ENCODE results near the gene KCNMA1.

The KCNMA1 gene

DNA sequence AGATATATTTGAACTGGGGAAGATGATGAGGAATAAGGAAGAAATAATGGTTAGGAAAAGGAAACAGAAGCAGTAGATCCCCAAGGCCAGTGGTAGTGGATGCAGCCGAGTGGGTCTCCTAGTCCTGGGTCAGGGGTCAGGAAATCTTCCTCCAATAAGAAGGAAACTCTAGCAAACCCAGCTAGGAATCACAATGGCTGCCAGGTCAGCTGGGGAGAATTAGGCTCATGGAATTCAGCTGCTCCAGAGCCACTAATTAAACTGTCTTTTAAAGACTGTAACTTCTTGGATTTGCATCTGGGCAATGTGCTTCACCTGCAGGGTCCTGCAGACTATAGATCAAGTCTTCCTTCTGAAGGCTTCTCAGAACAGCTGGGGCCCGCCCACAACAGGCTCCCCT, 644.4 kb downstream of the KCNMA1 start:
- no peaks in the 10 kb centered on the region for H3K27me3 Mint-ChIP-seq
- H3K36me3 Mint-ChIP-seq (ENCODE audit: low read depth): no peaks in the 10 kb centered on the region
- no peaks in the 10 kb centered on the region for H3K9me3 Mint-ChIP-seq

DNA sequence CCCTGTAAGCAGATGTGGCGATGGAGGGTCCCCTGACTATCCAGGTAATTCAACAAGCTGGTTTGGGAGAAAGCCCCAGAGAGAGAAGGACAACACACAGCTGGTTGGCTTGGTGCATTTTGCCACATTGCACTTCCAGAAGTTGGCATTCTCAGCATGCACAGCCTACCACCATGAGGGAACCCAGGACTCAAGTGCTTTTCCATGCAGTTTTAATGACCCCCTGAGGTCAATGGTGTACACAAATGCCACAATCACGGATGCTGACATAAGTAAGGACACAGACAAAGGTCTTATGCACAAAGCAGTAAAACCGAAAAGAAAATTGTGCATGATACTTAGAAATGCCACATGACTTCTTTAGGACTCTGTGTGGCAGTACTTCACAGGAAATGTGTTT, 645.1 kb downstream of the KCNMA1 start:
- no peak overlapping the region for H3K27ac Mint-ChIP-seq
- H3K4me1 Mint-ChIP-seq (ENCODE audit: low read depth): no peaks in the 10 kb centered on the region
- H3K9me3 Mint-ChIP-seq: no peaks in the 10 kb centered on the region
- H3K36me3 Mint-ChIP-seq (ENCODE audit: low read depth): no peaks in the 10 kb centered on the region
- no peaks in the 10 kb centered on the region for H3K27me3 Mint-ChIP-seq
- H3K4me3 Mint-ChIP-seq: no peak overlapping the region

More for the DNA sequence above, 644.4 kb downstream of the KCNMA1 start:
- Mint-ChIP-seq H3K27ac (no peak overlapping the region), H3K4me1 (ENCODE audit: low read depth) (no peaks in the 10 kb centered on the region), H3K4me3 (no peak overlapping the region)

GRCh38 chr10:76991621-76992020, 646.0 kb downstream of the KCNMA1 start:
- Mint-ChIP-seq H3K27ac (no peak overlapping the region), H3K4me1 (ENCODE audit: low read depth) (no peaks in the 10 kb centered on the region), H3K36me3 (ENCODE audit: low read depth) (no peaks in the 10 kb centered on the region), H3K4me3 (no peak overlapping the region), H3K27me3 (no peaks in the 10 kb centered on the region), H3K9me3 (no peaks in the 10 kb centered on the region)

DNA sequence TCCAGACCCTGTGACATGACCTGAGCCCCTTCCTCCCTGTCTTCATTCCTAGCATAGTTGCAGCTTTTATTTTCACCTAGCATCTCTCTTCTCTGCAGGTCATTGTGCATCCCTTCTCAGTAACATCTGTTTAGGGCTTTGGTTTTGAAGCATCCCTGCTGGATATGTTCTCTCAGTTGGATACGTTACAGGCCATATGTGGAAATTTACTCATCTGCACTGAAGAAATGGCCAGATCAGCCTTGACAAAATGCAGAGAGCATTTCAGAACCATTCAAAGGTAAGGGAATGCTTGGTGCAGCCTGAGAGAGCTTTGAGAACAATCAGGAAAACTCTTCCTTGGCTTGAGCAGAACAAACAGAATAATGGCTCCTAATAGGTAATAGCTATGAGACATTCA, 647.0 kb downstream of the KCNMA1 start:
- H3K4me1 Mint-ChIP-seq (ENCODE audit: low read depth): no peaks in the 10 kb centered on the region
- no peaks in the 10 kb centered on the region for H3K36me3 Mint-ChIP-seq (ENCODE audit: low read depth)
- no peaks in the 10 kb centered on the region for H3K9me3 Mint-ChIP-seq
- no peak overlapping the region for H3K27ac Mint-ChIP-seq
- no peak overlapping the region for H3K4me3 Mint-ChIP-seq
- H3K27me3 Mint-ChIP-seq: no peaks in the 10 kb centered on the region

- Mint-ChIP-seq H3K4me1 (ENCODE audit: low read depth) (no peaks in the 10 kb centered on the region), H3K27ac (no peak overlapping the region), H3K4me3 (no peak overlapping the region)
Measured at GRCh38 chr10:76984559-76985443, 652.8 kb downstream of the KCNMA1 start.

DNA sequence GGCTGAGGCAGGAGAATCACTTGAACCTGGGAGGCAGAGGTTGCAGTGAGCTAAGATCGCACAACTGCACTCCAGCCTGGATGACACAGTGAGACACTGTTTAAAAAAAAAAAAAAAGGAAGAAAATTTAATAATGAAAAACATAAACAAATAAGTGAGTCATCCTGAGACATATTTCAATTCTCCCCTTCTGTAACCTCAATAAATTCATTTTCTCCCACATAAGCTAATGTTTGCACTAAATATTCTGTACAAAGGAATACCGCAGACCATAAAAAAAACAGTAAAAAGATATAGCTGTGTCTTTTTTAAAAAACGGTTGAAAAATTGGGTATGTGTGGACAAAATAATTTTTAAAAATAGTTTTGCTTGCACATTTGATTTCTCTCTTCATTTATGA, 654.0 kb downstream of the KCNMA1 start:
- Mint-ChIP-seq H3K27me3 (no peaks in the 10 kb centered on the region), H3K4me1 (ENCODE audit: low read depth) (no peaks in the 10 kb centered on the region), H3K27ac (no peak overlapping the region), H3K4me3 (no peak overlapping the region), H3K9me3 (no peaks in the 10 kb centered on the region), H3K36me3 (ENCODE audit: low read depth) (no peaks in the 10 kb centered on the region)

More at GRCh38 chr10:76984559-76985443, 652.8 kb downstream of the KCNMA1 start:
- Mint-ChIP-seq H3K27me3 (no peaks in the 10 kb centered on the region), H3K36me3 (ENCODE audit: low read depth) (no peaks in the 10 kb centered on the region), H3K9me3 (no peaks in the 10 kb centered on the region)

- H3K27ac Mint-ChIP-seq: no peak overlapping the region
Measured at GRCh38 chr10:76982671-76983070, 654.9 kb downstream of the KCNMA1 start.

DNA sequence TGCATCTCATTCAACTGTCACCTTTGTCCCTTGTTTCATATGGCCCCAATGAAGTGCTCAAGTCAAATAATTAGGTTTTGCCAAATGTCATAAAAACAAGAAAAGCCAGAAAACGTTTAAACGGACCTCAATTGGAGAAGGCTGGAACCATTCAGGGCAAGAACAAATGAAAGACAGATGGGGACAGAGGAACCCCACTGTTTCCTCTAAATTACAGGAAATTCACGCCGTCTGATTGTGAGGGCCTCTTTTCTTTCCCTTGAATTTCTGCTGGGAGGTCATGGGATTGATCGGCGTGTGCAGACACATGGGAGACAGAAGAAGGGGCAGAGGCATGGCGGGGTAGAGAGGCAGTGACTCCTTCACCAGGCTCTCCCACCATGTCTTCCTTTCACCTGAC, 656.4 kb downstream of the KCNMA1 start:
- H3K9me3 Mint-ChIP-seq: no peaks in the 10 kb centered on the region
- H3K27me3 Mint-ChIP-seq: no peaks in the 10 kb centered on the region
- no peak overlapping the region for H3K4me3 Mint-ChIP-seq
- H3K27ac Mint-ChIP-seq: no peak overlapping the region
- no peaks in the 10 kb centered on the region for H3K4me1 Mint-ChIP-seq (ENCODE audit: low read depth)
- H3K36me3 Mint-ChIP-seq (ENCODE audit: low read depth): no peaks in the 10 kb centered on the region

More at GRCh38 chr10:76982671-76983070, 654.9 kb downstream of the KCNMA1 start:
- no peaks in the 10 kb centered on the region for H3K9me3 Mint-ChIP-seq
- no peaks in the 10 kb centered on the region for H3K27me3 Mint-ChIP-seq
- H3K36me3 Mint-ChIP-seq (ENCODE audit: low read depth): no peaks in the 10 kb centered on the region
- H3K4me1 Mint-ChIP-seq (ENCODE audit: low read depth): no peaks in the 10 kb centered on the region
- no peak overlapping the region for H3K4me3 Mint-ChIP-seq

GRCh38 chr10:76977901-76978300, 659.7 kb downstream of the KCNMA1 start:
- H3K27ac Mint-ChIP-seq: no peak overlapping the region
- H3K27me3 Mint-ChIP-seq: no peaks in the 10 kb centered on the region
- H3K9me3 Mint-ChIP-seq: no peaks in the 10 kb centered on the region
- no peaks in the 10 kb centered on the region for H3K36me3 Mint-ChIP-seq (ENCODE audit: low read depth)
- no peaks in the 10 kb centered on the region for H3K4me1 Mint-ChIP-seq (ENCODE audit: low read depth)
- no peak overlapping the region for H3K4me3 Mint-ChIP-seq

GRCh38 chr10:76977046-76977445, 660.6 kb downstream of the KCNMA1 start:
- Mint-ChIP-seq H3K27ac (no peak overlapping the region), H3K9me3 (no peaks in the 10 kb centered on the region), H3K4me3 (no peak overlapping the region), H3K36me3 (ENCODE audit: low read depth) (no peaks in the 10 kb centered on the region), H3K4me1 (ENCODE audit: low read depth) (no peaks in the 10 kb centered on the region), H3K27me3 (no peaks in the 10 kb centered on the region)

DNA sequence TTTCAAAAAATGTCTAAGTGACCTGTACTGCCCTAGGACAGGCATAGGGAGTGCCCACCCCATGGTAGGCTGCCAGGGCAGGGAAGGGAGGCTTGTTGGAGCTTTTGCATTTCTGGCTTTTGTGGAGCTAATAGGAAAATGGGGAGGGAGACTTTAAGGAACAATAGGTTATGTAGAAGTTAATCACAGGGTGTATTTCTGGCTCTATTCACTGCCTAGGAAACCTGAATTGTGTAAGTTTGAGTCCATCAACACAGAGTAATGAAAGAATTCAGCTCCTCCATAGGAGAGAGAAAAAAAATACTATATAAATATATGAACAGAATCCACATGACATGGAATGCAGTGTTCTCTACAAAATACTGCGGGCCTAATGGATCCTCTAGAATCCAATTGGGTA, 661.5 kb downstream of the KCNMA1 start:
- no peak overlapping the region for H3K4me3 Mint-ChIP-seq
- no peaks in the 10 kb centered on the region for H3K9me3 Mint-ChIP-seq
- no peaks in the 10 kb centered on the region for H3K27me3 Mint-ChIP-seq
- no peaks in the 10 kb centered on the region for H3K36me3 Mint-ChIP-seq (ENCODE audit: low read depth)
- no peaks in the 10 kb centered on the region for H3K4me1 Mint-ChIP-seq (ENCODE audit: low read depth)
- no peak overlapping the region for H3K27ac Mint-ChIP-seq

DNA sequence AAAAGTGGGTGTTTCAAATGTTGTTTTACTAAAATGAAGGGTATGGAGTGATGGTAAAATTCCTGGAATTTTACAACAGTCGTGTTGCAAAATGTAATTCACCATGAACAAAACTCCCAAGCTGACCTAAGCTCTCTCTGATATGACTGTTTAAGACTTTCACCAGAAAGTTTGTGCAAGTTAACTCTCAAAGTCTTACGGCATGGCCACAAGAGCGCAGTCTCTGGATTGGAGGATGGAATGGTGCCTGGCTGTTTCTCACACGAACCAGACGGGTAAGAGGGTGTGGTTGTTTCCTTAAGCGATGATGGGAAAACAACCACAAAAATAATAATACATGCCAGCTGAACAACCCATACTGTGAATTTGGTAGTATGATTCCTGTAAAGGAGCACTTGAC, 662.5 kb downstream of the KCNMA1 start:
- H3K4me1 Mint-ChIP-seq (ENCODE audit: low read depth): no peaks in the 10 kb centered on the region
- no peaks in the 10 kb centered on the region for H3K9me3 Mint-ChIP-seq
- no peak overlapping the region for H3K27ac Mint-ChIP-seq
- no peaks in the 10 kb centered on the region for H3K36me3 Mint-ChIP-seq (ENCODE audit: low read depth)
- H3K27me3 Mint-ChIP-seq: no peaks in the 10 kb centered on the region
- no peak overlapping the region for H3K4me3 Mint-ChIP-seq

GRCh38 chr10:76974017-76974691, 663.5 kb downstream of the KCNMA1 start:
- no peaks in the 10 kb centered on the region for H3K27me3 Mint-ChIP-seq
- no peak overlapping the region for H3K4me3 Mint-ChIP-seq
- no peak overlapping the region for H3K27ac Mint-ChIP-seq
- H3K36me3 Mint-ChIP-seq (ENCODE audit: low read depth): no peaks in the 10 kb centered on the region
- no peaks in the 10 kb centered on the region for H3K4me1 Mint-ChIP-seq (ENCODE audit: low read depth)
- no peaks in the 10 kb centered on the region for H3K9me3 Mint-ChIP-seq

DNA sequence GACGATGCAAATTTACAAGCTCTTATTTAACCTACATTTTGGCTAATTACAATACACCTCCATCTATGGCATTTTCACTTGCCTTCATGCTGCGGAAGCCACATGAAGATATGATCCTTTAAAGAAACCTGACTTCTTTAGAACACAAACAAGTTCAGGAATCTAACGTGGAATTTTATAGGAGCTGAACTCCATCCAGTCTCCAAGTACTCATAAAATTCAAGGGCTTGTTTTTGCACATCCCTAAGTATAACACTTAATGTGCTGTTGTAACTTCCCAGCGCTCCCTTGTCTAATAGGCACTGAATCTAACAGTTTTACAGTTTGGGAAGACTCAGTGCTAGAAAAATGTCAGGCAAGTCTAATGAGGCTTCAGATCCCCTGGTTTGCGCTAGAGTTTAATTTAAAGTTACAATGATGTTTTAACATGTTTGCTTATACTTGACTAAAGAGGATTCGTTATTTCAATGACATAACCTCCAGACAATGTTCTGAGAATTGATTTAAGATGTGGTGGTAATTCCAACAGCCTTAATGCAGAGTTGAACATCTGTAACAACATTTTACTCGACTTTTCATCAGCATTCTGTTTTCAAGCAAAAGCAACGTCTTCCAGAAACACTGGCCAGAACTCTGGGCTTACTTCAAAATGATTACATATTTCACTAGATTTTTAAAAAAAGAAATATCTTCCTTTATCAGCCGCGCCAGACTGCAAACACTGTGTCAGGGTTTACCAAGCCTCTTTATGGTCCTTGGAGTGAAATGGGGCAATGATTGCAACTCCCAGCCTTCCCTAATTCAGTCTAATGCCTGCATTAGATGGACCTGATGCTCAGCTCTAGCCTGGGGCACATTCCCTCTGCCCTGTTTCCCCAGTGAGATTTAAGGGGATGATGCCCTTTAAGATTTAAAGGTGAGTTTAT, 664.3 kb downstream of the KCNMA1 start:
- H3K9me3 Mint-ChIP-seq: no peaks in the 10 kb centered on the region
- no peak overlapping the region for H3K4me3 Mint-ChIP-seq
- H3K27ac Mint-ChIP-seq: no peak overlapping the region
- H3K4me1 Mint-ChIP-seq (ENCODE audit: low read depth): no peaks in the 10 kb centered on the region
- H3K27me3 Mint-ChIP-seq: peaks cover 5% of the 10 kb centered on the region
- no peaks in the 10 kb centered on the region for H3K36me3 Mint-ChIP-seq (ENCODE audit: low read depth)

GRCh38 chr10:76972541-76972940, 665.1 kb downstream of the KCNMA1 start:
- Mint-ChIP-seq H3K9me3 (no peaks in the 10 kb centered on the region), H3K4me1 (ENCODE audit: low read depth) (no peaks in the 10 kb centered on the region), H3K27me3 (peaks cover 5% of the 10 kb centered on the region), H3K27ac (no peak overlapping the region), H3K36me3 (ENCODE audit: low read depth) (no peaks in the 10 kb centered on the region), H3K4me3 (no peak overlapping the region)
